ENCODE results near the gene TAF6L. TPM values are rescaled to one million over a fixed set of nuclear protein-coding genes. Genes with fewer than 3 reads are reported as not detected.
"Not testable (repeated sequence)": the region's sequence is repeated elsewhere in the genome, so short reads cannot be mapped to it uniquely, and the experiment has no call there.

TAF6L gene, protein sequence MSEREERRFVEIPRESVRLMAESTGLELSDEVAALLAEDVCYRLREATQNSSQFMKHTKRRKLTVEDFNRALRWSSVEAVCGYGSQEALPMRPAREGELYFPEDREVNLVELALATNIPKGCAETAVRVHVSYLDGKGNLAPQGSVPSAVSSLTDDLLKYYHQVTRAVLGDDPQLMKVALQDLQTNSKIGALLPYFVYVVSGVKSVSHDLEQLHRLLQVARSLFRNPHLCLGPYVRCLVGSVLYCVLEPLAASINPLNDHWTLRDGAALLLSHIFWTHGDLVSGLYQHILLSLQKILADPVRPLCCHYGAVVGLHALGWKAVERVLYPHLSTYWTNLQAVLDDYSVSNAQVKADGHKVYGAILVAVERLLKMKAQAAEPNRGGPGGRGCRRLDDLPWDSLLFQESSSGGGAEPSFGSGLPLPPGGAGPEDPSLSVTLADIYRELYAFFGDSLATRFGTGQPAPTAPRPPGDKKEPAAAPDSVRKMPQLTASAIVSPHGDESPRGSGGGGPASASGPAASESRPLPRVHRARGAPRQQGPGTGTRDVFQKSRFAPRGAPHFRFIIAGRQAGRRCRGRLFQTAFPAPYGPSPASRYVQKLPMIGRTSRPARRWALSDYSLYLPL
- 10 to 100 TPM in 1 of 2 donors, 1 to 10 TPM in 1; 8.1 to 11.0 TPM for total RNA-seq
- long read RNA-seq, partial matches to known transcripts, result 0 of 1 reads
- long read RNA-seq, other reads (novel, unspliced or antisense), result 0 of 1 reads

DNA sequence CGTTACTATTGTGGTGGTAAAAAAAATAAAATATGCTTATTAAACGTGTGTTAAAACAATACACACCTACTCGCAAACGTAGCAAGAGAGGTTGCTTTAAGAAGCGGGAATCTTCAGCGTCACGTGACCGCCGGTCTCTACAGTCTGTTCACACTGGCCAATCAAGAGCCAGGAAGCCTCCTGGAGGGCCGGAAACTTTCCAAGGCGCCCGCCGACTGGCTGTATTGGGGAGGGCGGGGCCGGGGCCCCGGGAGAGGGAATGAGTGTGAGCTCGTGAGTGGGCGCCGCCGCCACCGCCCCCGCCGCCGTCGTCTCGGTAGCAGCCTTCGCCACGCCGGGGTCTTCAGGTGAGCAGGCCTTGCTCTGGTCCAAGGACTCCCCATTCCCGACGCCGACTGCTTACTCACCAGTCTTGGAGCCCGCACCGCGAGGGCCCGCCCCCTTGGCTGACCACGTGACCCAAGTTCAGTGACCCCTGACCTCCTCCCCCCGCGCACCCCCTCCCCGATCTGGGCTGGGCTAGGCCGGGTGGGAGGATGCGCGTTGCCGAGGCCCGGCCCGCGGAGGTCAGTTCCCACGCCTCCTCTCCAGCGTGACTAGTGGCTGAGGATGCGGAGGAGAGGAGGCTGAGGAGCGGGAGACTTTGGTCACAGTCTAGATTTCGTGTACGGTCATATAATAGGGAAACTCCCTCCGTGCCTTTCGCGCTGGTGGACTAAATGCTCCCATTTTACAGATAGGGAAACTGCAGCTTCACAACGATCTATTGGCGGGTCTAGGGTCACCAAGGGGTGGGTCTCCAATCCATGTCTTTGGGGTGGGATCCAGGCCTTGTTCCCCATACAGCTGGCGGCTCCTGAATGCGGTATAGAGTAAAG is at the start of gene TAF6L:
Gene TAF6L (plus strand): TSS at position 253 of the 878 bp plus-strand sequence. CDS start 4,388 bp downstream, outside the sequence.
- DNase-seq (peak; percentile 99), ATAC-seq (peak; percentile 98 to 99)
- intact Hi-C loops (cut with DNase I), result no loop called here

DNA sequence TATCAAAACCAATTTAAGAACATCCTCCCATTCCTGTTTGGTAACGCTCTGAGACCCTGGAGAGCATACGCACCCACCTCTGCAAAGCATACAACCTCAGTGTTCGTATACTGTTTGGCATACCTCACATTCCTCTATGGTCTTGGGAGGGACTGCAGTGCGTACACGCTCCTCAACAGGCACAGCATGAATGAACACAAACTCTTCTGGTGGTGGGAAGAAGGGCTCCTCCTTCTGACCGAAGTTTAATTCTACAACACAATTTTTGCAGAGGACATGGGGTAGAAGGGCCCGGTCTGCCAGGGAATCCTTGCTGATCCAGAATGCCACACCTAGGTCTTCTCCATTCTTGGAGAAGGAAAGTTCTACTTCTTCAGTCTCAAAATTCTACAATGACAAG is 49.2 kb upstream of the TAF6L start:
- intact Hi-C loops (cut with DNase I), result no loop called here
- DNase-seq (no peak), ATAC-seq (no peak)

DNA sequence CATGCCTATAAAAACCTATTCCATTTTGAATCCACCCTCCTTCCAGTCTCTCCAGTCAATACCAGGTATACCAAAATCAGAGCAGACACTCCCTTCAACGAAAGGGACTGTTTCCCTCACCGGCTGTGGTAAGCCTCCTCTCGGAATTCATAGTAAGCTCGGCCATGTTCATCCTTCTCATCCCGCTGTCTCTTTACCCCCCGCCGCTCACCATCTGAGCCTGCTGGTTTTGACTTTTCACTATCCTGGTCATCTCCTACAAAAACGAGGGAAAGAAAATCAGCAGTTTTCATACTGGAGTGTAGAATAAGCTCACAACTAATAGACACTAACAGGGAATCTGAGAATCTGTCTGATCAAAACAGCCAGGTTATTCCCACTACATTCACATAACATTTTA is 47.0 kb upstream of the TAF6L start:
- intact Hi-C loops (cut with DNase I), result no loop called here
- DNase-seq (no peak), ATAC-seq (no peak)

DNA sequence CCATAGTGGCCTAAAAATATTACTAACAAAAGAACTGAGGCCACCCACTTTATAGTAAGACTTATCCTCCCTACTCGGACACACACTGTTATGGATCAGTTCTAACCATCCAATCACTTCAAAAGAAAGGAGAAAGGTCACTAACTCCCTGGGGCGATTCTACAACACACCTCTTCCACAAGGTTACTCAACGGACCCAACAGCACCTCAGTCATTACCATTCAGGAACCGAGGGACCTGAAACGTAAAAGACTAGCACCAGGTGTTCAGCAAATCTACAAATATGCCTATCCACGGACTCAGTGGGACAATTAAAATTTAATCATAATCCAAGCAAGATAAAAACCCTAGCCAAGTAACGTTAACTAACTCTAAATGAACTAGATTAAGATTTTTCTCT is 45.5 kb upstream of the TAF6L start:
- no peak for ATAC-seq
- intact Hi-C loops (cut with DNase I), result no loop called here

DNA sequence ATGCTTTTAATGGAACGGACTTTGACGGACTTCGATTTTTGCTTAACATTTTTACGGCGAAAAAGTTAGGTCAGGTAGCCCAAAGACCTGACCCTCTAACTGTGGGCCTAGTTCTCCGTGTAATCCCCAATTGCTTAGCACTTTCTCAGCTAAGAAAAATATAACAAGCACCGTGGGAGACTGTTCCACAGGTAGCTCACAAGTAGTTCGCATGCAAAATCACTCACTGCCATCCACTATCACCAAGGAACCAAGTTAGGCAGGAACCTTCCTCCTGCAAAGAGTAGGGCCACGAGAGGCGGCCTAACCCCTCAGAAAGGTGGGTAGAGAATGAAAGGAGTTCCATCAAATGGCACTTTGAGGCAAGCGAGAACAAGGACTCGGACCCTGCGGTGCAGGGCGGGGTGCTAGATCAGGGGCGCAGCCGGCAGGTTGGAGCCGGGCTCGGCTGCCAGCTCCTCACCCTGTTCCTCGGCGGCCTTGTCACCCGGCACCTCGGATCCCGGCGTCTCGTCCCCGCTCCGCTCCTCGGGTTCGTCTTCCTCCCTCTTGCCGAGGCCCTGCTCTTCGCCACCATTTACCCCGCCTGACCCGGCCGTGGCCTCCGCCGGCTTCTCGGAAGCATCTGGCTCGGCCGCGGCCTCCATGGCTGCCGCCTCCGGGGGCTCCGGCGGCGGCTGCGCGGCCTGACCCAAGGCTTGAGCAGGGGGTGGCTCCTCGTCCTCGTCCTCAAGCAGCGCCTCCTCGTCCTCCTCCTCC is 44.9 kb upstream of the TAF6L start:
- intact Hi-C loops (cut with DNase I), result no loop called here
- no peak for ATAC-seq
- no peak for DNase-seq

More for the DNA sequence above, 45.5 kb upstream of the TAF6L start:
- DNase-seq, result no peak

DNA sequence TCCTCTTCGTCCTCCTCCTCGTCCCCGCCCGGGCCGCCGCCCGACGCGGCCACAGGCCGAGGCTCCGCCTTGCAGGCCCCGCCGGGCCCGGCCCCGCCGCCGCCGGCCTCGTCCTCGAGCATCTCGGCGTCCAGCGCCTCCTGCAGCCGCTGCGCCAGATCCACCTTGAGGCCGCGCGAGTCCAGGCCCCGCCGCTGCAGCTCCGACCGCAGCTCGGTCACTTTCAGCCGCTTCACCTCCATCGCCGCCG is 44.4 kb upstream of the TAF6L start:
- peak; percentile 2 to 6 for ATAC-seq

DNA sequence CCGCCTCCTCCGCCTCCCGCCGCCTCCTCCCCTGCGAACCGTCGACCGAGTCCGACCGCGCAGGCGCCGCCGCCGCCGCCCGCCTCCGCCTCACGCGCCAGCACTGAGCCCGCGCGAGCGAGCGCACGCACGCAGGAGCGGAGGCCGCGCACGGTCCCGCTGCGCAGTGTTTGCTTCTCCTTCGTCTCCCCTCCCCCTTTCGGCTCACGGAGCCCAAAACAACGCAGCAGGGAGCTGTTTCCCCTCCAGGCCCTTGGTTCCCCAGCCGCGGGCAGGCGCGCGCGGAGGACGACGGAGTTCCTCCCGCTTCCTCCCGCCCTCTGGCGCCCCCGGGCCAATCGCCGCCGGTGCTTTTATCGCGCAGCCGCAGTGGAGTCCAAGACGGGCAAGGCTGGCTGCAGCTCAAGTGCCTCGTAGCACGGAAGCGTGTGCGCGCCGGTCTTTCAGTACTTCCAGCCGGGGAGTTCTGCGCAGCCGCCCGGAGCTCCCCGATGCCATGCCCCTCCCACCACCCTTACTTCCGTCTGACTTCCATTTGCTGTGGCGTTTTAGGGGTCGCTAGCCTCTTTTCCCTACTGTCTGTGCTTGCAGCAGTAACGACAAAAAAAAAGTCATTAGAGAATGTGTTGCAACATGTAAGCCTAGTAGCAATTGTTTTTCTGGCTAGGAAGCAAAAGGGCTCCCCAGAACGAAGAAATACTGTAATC is 43.9 kb upstream of the TAF6L start, which contains the start of gene HNRNPUL2:
Gene HNRNPUL2 (minus strand): TSS at position 293 of the 707 bp plus-strand sequence. CDS start 301 bp downstream, outside the sequence.
- intact Hi-C loops (cut with DNase I), result no loop called here
- DNase-seq, result peak; percentile 99
- ATAC-seq, result peak; percentile 94

More for the DNA sequence above, 44.4 kb upstream of the TAF6L start:
- intact Hi-C loops (cut with DNase I), result no loop called here
- no peak for DNase-seq

DNA sequence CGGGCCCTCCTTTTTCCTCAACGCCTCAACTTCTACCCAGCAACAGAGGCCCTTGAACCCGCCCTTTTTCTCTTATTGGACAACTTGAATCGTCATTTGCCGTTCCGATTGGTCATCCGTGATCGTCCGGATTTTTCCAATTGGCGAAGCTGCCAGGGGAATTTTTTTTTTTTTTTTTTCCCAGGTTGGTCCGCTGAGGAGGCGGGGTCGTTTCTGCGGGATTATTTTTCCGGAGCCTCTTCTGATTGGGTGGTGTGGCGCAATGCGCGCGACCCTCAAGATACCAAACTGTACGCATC is 43.4 kb upstream of the TAF6L start:
- ATAC-seq (peak; percentile 78 to 86), DNase-seq (peak; percentile 87)
- intact Hi-C loops (cut with DNase I), result no loop called here

DNA sequence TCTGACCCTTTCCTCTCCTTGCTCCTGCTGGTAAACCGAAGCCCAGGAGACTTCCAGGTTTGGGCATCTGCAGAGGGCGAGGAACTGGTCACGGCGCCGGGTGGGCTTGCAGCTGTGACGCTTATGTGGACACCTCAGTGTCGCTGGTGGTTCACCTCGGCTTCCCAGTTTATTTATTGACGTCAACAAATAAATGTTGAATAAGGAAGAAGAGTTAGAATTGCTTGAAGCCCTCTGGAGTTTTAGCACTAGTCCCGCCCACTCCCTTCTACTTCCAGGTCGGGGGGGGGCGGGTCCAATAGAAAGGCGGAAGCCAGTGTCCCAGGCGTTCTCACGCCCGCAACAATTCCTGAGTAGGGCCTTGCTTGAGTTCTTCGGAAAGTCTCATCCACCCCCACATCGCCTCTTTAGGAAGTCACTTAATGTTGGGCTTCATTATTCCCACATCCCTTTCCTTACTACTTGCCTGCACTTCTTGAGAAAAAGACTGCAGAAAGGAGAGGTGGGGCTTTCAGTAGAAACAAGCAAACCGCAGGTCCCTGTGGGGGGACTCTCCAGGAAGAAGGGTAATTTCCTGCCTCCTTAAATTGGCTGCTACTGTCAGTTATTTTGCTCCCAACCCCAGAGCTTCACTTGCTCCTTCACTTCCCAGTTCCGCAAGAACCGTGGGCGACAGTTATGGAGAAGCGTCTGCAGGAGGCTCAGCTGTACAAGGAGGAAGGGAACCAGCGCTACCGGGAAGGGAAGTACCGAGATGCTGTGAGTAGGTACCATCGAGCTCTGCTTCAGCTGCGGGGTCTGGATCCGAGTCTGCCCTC is 42.8 kb upstream of the TAF6L start, which contains the start of gene TTC9C:
Gene TTC9C (plus strand): TSS at position 316 of the 818 bp plus-strand sequence. CDS start 363 bp downstream, at position 679.
- ATAC-seq, result peak; percentile 66 to 80
- peak; percentile 90 for DNase-seq
- intact Hi-C loops (cut with DNase I), result no loop called here

DNA sequence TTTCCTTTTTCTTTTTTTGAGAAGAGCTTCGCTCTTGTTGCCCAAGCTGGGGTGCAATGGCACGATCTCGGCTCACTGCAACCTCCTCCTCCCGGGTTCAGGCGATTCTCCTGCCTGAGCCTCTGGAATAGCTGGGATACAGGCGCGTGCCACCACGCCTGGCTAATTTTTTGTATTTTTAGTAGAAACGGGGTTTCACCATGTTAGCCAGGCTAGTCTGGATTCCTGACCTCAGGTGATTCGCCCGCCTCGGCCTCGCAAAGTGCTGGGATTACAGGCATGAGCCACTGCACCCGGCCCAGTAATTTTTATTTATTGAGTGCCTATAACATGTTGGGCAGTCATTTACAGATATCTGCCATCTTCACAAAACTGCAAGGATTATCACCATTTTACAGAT is 41.1 kb upstream of the TAF6L start:
- ATAC-seq; DNase-seq; intact Hi-C loops (cut with DNase I): not testable (repeated sequence)

DNA sequence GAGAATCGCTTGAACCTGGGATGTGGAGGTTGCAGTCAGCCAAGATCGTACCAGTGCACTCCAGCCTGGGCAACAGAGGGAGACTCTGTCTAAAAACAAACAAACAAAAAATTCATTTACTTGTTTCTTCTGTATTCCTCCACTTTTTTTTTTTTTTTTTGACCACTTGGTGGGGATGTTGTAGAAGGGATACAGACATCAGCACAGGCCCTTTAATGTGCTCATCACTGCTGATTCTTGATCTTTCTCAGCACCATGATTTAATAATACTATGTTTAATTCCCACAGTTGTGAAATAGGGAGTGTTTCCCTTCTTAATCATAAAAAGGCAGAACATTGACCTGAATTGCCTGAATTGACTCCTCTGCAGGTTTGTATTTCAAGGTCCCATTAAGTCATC is 38.4 kb upstream of the TAF6L start:
- ATAC-seq (no peak), DNase-seq (no peak)
- intact Hi-C loops (cut with DNase I), result no loop called here

DNA sequence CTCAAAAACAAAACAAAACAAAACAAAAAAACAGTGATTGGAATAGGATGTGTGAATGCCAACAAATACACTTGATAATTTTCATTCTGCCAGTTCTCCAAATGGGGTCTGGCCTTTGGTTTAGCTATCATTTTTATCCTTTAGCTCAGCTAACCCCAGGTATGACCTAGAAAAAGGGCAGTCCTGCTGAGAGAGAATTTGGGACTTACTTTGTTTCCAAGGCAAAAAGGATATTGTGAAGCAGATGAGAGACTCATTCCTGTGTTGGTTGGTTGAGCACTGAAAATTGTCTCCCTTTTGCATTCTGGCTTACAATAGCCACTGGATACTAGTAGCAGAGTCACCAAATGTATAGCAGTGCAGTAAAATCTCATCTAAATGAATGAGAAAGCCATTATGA is 34.0 kb upstream of the TAF6L start:
- no peak for ATAC-seq
- intact Hi-C loops (cut with DNase I), result no loop called here
- DNase-seq, result no peak

DNA sequence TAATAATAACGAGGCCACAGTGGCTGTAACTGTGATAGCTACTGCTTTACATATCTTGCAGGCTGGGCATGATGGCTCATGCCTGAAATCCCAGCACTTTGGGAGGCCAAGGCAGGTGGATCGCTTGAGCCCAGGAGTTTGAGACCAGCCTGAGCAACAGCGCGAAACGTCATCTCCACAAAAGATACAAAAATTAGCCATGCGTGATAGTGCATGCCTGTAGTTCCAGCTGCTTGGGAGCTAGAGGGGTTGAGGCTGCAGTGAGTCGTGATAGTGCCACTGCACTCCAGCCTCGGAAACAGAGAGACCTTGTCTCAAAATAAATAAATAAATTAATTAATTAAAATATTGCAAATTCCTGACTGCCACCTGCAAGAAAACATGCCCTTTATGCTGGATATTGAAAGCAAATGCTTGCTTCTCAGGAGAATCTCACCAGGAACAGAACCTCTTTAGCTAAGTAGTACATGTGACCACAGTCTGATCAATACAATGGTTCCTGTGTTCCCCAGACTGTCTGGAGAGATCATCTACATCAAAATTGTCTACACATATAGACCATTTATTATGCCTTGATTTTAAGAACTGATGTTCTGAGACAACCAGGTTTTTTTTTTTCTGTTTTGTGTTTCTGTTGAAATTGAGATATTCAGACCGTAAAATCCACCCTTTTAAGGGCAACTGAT is 23.6 kb upstream of the TAF6L start:
- intact Hi-C loops (cut with DNase I), result no loop called here
- ATAC-seq (no peak), DNase-seq (no peak)

DNA sequence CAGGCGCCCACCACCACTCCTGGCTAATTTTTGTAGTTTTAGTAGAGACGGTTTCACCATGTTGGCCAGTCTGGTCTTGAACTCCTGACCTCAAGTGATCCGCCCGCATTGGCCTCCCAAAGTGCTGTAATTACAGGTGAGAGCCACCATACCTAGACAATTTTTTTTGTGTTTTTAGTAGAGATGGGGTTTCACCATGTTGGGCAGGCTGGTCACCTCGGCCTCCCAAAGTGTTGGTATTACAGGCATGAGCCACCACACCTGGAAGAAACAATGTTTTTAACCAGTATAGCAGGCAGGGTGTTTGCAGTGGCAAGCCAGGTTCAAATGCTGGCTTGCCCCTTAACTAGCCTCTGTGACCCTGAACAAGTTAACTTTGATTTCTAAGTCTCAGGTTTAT is 21.3 kb upstream of the TAF6L start:
- intact Hi-C loops (cut with DNase I); ATAC-seq; DNase-seq: not testable (repeated sequence)

DNA sequence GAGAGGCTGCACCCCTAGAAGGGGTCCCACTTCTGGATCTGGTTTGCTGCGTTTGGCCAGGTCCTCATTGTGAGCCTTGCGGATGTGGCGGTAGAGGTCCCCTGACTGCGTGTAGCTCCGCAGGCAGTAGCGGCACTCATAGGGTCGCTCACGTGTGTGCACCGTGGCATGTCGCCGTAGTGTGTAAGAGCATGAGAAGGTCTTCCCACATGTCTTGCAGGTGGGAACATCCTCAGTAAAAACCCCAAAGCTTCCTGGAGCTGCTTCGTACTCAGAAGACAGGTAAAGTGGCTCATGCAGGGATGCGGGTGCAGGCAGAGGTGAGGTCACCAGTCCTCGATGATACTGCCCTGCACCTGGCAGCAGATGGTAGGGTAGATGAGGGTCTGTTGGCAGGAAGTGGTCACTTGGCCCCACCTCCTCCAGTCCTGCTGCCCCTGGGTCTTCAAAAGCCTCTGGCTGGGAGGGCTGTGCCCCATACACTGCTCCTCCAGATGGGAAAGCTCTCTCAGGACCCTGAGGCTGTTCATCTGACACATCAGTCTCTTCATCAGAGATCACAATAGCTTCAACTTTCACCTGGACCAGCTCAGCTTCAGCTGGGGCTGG is 18.9 kb upstream of the TAF6L start:
- ATAC-seq (no peak), DNase-seq (no peak)
- intact Hi-C loops (cut with DNase I), result no loop called here

DNA sequence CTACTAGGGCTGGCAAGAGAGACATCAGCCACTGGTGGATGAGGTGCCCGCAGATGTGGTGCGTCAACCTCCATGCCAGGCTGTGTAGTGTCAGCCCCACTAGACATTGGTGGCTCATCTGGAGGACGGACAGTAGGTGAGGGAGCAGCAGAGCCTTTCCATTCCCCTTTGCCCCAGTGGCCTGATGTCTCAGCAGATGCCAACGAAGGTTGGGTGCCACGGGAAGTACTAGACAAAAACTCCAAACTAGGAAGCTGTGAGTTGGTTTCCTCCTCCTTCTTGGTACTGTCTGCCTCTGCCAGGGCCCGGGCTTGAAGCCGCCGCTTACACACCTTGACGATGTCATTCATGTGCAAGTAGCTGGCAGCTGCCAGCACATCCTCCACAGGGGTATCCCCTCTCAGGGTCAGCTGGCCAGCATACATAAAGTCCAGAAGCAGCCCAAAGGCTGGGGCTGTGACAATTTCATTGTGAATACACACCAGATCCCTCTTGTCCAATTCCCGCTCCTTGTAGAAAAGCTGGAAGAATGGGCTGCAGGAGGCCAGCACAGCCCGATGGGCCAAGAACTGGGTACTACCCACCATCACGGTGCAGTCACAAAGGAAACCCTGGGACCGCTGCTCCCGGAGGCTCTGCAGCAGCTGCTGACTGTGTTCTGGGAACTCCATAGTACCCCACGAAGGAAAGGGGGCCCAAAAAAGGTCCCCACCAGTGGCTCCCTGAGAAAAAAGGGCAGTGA is 18.0 kb upstream of the TAF6L start:
- ATAC-seq (no peak), DNase-seq (no peak)
- intact Hi-C loops (cut with DNase I), result no loop called here
